Peyer's patch (tissue), 4 donors: ENCODE measurements around the gene MAD1L1.

Experiments used
- CTCF ChIP-seq, 6 experiments: fragments of 450-650 bp in 4 of 6; fragments of 200-600 bp in 2 of 6; sonication (generic) in 1 of 6; IDR thresholded peaks; one replicate each; pipeline ENCODE4 v1.5.1; 2017 to 2019; ENCODE audit warnings: antibody characterized with exemption in 6 of 6, mild to moderate bottlenecking in 3 of 6, moderate library complexity in 1 of 6
- POLR2A ChIP-seq, 2 donors: fragments of 450-650 bp; IDR thresholded peaks; one replicate each; pipeline ENCODE4 v1.5.1; 2017; ENCODE audit warnings: antibody characterized with exemption in 2 of 2, mild to moderate bottlenecking in 2 of 2, moderate library complexity in 2 of 2

DNA sequence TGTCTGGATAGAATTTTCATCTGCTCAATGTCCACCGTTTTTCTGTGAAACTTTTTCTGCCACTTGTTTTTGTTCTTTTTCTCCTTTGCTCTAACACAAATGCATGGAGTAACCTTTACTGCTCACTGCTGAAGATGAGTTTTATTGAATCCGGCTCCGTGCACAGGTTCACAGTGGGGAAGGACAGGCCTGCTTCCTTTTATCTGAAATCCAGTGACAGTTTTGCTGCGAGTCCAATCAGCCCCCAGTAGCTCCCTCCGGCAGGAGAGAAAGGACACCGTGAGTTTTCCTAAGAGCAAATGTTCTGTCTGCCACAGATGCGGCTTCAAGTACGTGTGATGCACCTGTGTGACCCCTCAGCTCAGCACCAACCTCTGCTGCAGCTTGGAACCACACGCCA, 246.8 kb downstream of the MAD1L1 start:
- TF ChIP-seq CTCF (IDR thresholded peaks at IDR 0.05) (no peak), POLR2A (IDR thresholded peaks at IDR 0.05) (no peak)
